Natural killer cell (primary cell): ENCODE results near the gene FHOD1. TPM values are rescaled to one million over a fixed set of nuclear protein-coding genes. Genes with fewer than 3 reads are reported as not detected.

ENCODE experiments used
- ATAC-seq, 3 donors: fragments of 150-1000 bp in 2 of 3; fragments of 200-7000 bp in 1 of 3; cut with Tn5 transposase; 1 replicate in 1 of 3; 2 replicates in 2 of 3; pipeline ENCODE4 v1.10.0; 2021; ENCODE audit warnings: mild to moderate bottlenecking in 2 of 3, moderate library complexity in 2 of 3
- DNase-seq, 2 donors: peaks; one replicate each; pipeline versions ENCODE4 v3.0.0 to v3.0.0-alpha.2; 2013 to 2021; ENCODE audit warnings: mixed read lengths in 1 of 2
- H3K27ac ChIP-seq: one replicate; pipeline ENCODE4 v1.5.1; 2013; ENCODE audit warnings: mild to moderate bottlenecking, low read length
- H3K27me3 ChIP-seq: one replicate; pipeline ENCODE4 v1.6.1; 2013; ENCODE audit warnings: low read length; ENCODE audit not compliant: control insufficient read depth, insufficient read depth
- H3K36me3 ChIP-seq: one replicate; pipeline ENCODE4 v1.6.1; 2013; ENCODE audit warnings: low read length; ENCODE audit not compliant: control insufficient read depth, insufficient read depth
- H3K4me1 ChIP-seq: one replicate; pipeline ENCODE4 v1.6.1; 2013; ENCODE audit warnings: low read length; ENCODE audit not compliant: control insufficient read depth, insufficient read depth
- H3K4me3 ChIP-seq: one replicate; pipeline ENCODE4 v1.5.1; 2013; ENCODE audit warnings: low read length
- H3K9me3 ChIP-seq: one replicate; pipeline ENCODE4 v1.6.1; 2013; ENCODE audit warnings: low read length; ENCODE audit not compliant: control insufficient read depth, insufficient read depth
- H3K27ac Mint-ChIP-seq, 2 donors: one replicate each; pipeline ENCODE4 v1.8.0; 2022; ENCODE audit warnings: mild to moderate bottlenecking in 2 of 2, mixed read lengths in 2 of 2, moderate library complexity in 1 of 2
- H3K27me3 Mint-ChIP-seq, 2 donors: one replicate each; pipeline ENCODE4 v1.8.0; 2022; ENCODE audit warnings: low read depth in 2 of 2, mixed read lengths in 2 of 2
- H3K36me3 Mint-ChIP-seq: one replicate; pipeline ENCODE4 v1.8.0; 2022; ENCODE audit warnings: mixed read lengths
- H3K4me1 Mint-ChIP-seq, 2 donors: one replicate each; pipeline ENCODE4 v1.8.0; 2022; ENCODE audit warnings: mixed read lengths in 2 of 2
- H3K4me3 Mint-ChIP-seq: one replicate; pipeline ENCODE4 v1.8.0; 2022; ENCODE audit warnings: mild to moderate bottlenecking, moderate library complexity, mixed read lengths
- H3K9me3 Mint-ChIP-seq, 2 donors: one replicate each; pipeline ENCODE4 v1.8.0; 2022; ENCODE audit warnings: mixed read lengths in 2 of 2
- WGBS: methylation state at CpG from one replicate; pipeline ENCODE4 v1.1.7; 2013; ENCODE audit warnings: missing lambda C conversion rate; ENCODE audit not compliant: insufficient coverage; 5-methylcytosine and 5-hydroxymethylcytosine counted together
- intact Hi-C: fragments of 100-400 bp; cut with micrococcal nuclease; formaldehyde crosslinking; loops from one replicate; pipeline ENCODE4 v1.14.2; 2022
- total RNA-seq, 4 donors: library from RNA; stranded (reverse); fragments of 120-200 nt in 1 of 4; gene quantifications; one replicate each; pipeline versions ENCODE4 v1.2.3 to v1.2.4, GENCODE V29; 2013 to 2022
- TF ChIP-seq, protein P1 (sequence below): fragments of 200-600 bp; IDR thresholded peaks from one replicate; pipeline ENCODE4 v1.8.0; 2022; ENCODE audit warnings: antibody characterized with exemption

The FHOD1 gene
- total RNA-seq, 3 donors from 2014 or later (not counting 1 experiment from before 2014, with no cell fraction given), result 79.3 to 96.8 (median 89.2) TPM

DNA sequence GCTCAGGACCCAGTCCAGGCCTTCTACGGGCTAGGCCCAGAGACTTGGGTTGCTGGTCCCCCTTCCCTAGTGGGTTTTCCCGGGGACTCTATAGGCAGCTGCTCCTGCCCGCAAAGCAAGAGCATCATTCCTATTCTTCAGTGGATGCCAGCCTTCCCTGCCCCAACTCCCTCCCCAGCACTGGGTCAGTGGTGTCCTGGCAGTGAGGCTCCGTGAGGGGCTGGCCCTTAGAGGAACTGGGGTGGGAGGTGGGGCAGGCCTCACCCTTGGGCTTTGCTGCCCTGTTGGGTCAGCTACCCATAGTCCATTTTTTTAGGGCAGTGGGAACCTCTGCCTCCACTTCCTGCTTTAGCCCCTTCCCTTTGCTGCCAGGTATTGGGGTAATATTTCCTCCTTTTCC lies 24.2 kb upstream of the FHOD1 start:
- H3K9me3 Mint-ChIP-seq, result no peaks in the 10 kb centered on the region
- no peak overlapping the region for H3K4me3 Mint-ChIP-seq
- no peaks in the 10 kb centered on the region for H3K36me3 ChIP-seq
- no peak overlapping the region for H3K27ac Mint-ChIP-seq
- no peaks in the 10 kb centered on the region for H3K27me3 Mint-ChIP-seq
- ATAC-seq, result no peak
- H3K4me1 ChIP-seq, result no peaks in the 10 kb centered on the region
- no peak overlapping the region for H3K27ac ChIP-seq
- no peaks in the 10 kb centered on the region for H3K9me3 ChIP-seq
- intact Hi-C loops, result no loop called here
- no peaks in the 10 kb centered on the region for H3K27me3 ChIP-seq
- peaks cover 3% of the 10 kb centered on the region for H3K36me3 Mint-ChIP-seq
- 97% methylated on average over 4 of the region's 4 CpGs for WGBS
- TF ChIP-seq, protein P1, sequence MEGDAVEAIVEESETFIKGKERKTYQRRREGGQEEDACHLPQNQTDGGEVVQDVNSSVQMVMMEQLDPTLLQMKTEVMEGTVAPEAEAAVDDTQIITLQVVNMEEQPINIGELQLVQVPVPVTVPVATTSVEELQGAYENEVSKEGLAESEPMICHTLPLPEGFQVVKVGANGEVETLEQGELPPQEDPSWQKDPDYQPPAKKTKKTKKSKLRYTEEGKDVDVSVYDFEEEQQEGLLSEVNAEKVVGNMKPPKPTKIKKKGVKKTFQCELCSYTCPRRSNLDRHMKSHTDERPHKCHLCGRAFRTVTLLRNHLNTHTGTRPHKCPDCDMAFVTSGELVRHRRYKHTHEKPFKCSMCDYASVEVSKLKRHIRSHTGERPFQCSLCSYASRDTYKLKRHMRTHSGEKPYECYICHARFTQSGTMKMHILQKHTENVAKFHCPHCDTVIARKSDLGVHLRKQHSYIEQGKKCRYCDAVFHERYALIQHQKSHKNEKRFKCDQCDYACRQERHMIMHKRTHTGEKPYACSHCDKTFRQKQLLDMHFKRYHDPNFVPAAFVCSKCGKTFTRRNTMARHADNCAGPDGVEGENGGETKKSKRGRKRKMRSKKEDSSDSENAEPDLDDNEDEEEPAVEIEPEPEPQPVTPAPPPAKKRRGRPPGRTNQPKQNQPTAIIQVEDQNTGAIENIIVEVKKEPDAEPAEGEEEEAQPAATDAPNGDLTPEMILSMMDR, result no peak
- peaks cover 0 to 3% of the 10 kb centered on the region in 2 donors for H3K4me1 Mint-ChIP-seq
- DNase-seq, result no peak
- no peak overlapping the region for H3K4me3 ChIP-seq

DNA sequence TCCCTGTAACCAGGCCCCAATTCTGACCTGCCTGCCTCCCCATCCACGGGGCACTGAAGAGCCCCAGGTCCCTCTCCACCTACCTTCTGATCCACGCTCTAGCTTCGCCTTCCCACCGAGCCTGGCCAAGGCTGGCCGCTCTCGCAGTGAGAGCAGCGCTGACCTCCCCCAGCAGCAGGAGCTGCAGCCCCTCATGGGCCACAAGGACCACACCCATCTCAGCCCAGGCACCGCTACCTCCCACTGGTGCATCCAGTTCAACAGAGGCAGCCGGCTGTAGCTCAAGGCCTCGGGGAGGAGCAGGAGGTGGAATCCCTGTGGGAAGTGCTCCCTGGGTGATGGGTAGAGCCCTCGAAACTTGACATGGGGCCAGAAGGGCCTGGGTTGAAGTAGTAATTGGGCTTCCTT lies 23.7 kb upstream of the FHOD1 start:
- H3K4me1 Mint-ChIP-seq, result no peaks in the 10 kb centered on the region
- H3K27ac ChIP-seq, result no peak overlapping the region
- 90% methylated on average over 11 of the region's 11 CpGs for WGBS
- no peaks in the 10 kb centered on the region for H3K9me3 Mint-ChIP-seq
- ATAC-seq (no peak), DNase-seq (no peak)
- H3K36me3 Mint-ChIP-seq, result no peaks in the 10 kb centered on the region
- intact Hi-C loops, result no loop called here
- no peaks in the 10 kb centered on the region for H3K27me3 Mint-ChIP-seq
- no peak overlapping the region for H3K4me3 ChIP-seq
- no peaks in the 10 kb centered on the region for H3K36me3 ChIP-seq
- no peaks in the 10 kb centered on the region for H3K27me3 ChIP-seq
- TF ChIP-seq, protein P1, result no peak
- H3K9me3 ChIP-seq, result no peaks in the 10 kb centered on the region
- H3K4me3 Mint-ChIP-seq, result no peak overlapping the region
- H3K27ac Mint-ChIP-seq, result no peak overlapping the region
- no peaks in the 10 kb centered on the region for H3K4me1 ChIP-seq

DNA sequence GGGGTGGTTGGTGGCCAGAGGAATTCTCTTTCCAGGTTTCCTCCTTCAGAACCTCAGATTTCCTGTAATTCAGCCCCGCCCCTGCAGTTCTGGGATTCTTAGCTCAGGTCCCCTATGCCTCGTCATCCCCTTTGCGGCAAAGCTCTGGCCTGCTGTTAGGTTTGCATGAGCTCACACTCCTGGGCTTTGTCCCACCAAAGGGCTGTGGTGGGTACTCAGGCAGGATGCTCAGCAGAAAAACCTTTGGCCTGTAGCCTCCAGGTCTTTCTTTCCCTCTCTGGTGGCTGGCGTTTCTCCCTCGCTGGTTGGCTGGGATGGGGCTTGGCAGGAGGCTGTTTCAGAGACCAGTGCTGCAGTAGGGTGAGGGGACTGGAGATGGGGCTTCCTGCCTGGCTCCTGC lies 22.5 kb upstream of the FHOD1 start:
- Mint-ChIP-seq H3K4me1 (no peaks in the 10 kb centered on the region), H3K9me3 (no peaks in the 10 kb centered on the region), H3K36me3 (no peaks in the 10 kb centered on the region), H3K27me3 (no peaks in the 10 kb centered on the region), H3K27ac (no peak overlapping the region), H3K4me3 (no peak overlapping the region)
- no peak overlapping the region for H3K27ac ChIP-seq
- ATAC-seq (no peak), DNase-seq (no peak)
- H3K27me3 ChIP-seq, result no peaks in the 10 kb centered on the region
- 73% methylated on average over 3 of the region's 5 CpGs for WGBS
- intact Hi-C loops, result no loop called here
- TF ChIP-seq, protein P1, result no peak
- no peak overlapping the region for H3K4me3 ChIP-seq
- H3K4me1 ChIP-seq, result no peaks in the 10 kb centered on the region
- H3K9me3 ChIP-seq, result no peaks in the 10 kb centered on the region
- H3K36me3 ChIP-seq, result no peaks in the 10 kb centered on the region

DNA sequence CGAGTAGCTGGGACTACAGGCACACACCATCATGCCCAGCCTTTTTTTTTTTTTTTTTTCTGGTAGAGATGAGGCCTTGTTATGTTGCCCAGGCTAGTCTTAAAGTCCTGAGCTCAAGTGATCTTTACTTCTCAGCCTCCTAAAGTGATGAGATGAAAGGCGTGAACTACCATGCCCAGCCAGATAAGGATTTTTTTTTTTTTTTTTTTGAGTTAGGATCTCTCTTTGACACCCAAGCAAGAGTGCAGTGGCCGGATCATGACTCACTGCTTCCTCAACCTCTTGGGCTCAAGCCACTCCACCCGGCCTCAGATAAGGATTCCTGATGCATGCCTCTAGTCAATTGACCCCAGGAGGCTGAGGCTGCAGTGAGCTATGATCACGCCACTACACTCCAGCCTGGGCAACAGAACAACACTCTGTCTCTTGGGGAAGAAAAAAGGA lies 20.9 kb upstream of the FHOD1 start:
- Histone ChIP-seq H3K9me3 (no peaks in the 10 kb centered on the region), H3K27ac (no peak overlapping the region), H3K4me1 (no peaks in the 10 kb centered on the region), H3K36me3 (no peaks in the 10 kb centered on the region), H3K4me3 (no peak overlapping the region), H3K27me3 (no peaks in the 10 kb centered on the region)
- no peaks in the 10 kb centered on the region for H3K9me3 Mint-ChIP-seq
- DNase-seq (no peak), ATAC-seq (no peak)
- H3K36me3 Mint-ChIP-seq, result no peaks in the 10 kb centered on the region
- intact Hi-C loops, result no loop called here
- TF ChIP-seq, protein P1, result no peak
- peaks cover 1 to 10% of the 10 kb centered on the region in 2 donors for H3K27me3 Mint-ChIP-seq
- no peaks in the 10 kb centered on the region for H3K4me1 Mint-ChIP-seq
- no peak overlapping the region for H3K27ac Mint-ChIP-seq
- no peak overlapping the region for H3K4me3 Mint-ChIP-seq
- WGBS, result 98% methylated on average over 4 of the region's 5 CpGs
